Adrenal gland (tissue), 12 donors: ENCODE data around the gene CORO6. TPM values are rescaled to one million over a fixed set of nuclear protein-coding genes. Genes with fewer than 3 reads are reported as not detected.

Experiments used
- DNase-seq, 7 donors: peaks; one replicate each; pipeline ENCODE4 v3.0.0-alpha.2; 2019 to 2020
- H3K27ac ChIP-seq, 5 donors: fragments of 200-600 bp; sonication (generic) in 4 of 5; 1 replicate in 3 of 5; 2 replicates in 2 of 5; pipeline versions ENCODE4 v1.5.1 to v1.8.0; 2016 to 2020; ENCODE audit warnings: mild to moderate bottlenecking in 1 of 5
- H3K27me3 ChIP-seq: fragments of 200-600 bp; 2 replicates; pipeline ENCODE4 v1.8.0; 2021
- H3K36me3 ChIP-seq, 2 donors: fragments of 200-600 bp; replicated peaks in 1 of 2; 1 replicate in 1 of 2; 2 replicates in 1 of 2; pipeline versions ENCODE4 v1.5.1 to v1.8.0; 2018 to 2022
- H3K4me1 ChIP-seq, 2 donors: fragments of 200-600 bp; replicated peaks in 1 of 2; 1 replicate in 1 of 2; 2 replicates in 1 of 2; pipeline versions ENCODE4 v1.5.1 to v1.8.0; 2018 to 2021
- H3K4me3 ChIP-seq, 4 donors: fragments of 200-600 bp; sonication (generic) in 3 of 4; one replicate each; pipeline ENCODE4 v1.5.1; 2016 to 2018
- H3K9me3 ChIP-seq, 3 donors: fragments of 200-600 bp; sonication (generic) in 1 of 3; replicated peaks in 1 of 3; 1 replicate in 2 of 3; 2 replicates in 1 of 3; pipeline versions ENCODE4 v1.5.1 to v1.8.0; 2016 to 2021
- CTCF ChIP-seq, 6 experiments: fragments of 450-650 bp in 4 of 6; fragments of 200-600 bp in 2 of 6; sonication (generic) in 1 of 6; IDR thresholded peaks; 1 replicate in 5 of 6; 2 replicates in 1 of 6; pipeline versions ENCODE4 v1.5.1 to v1.8.0; 2016 to 2021; ENCODE audit warnings: antibody characterized with exemption in 6 of 6, mild to moderate bottlenecking in 2 of 6, moderate library complexity in 1 of 6
- POLR2A ChIP-seq, 2 donors: fragments of 450-650 bp; IDR thresholded peaks; one replicate each; pipeline ENCODE4 v1.6.1; 2017; ENCODE audit warnings: antibody characterized with exemption in 2 of 2, mild to moderate bottlenecking in 2 of 2, moderate library complexity in 1 of 2
- whole genome bisulfite sequencing, 4 donors: extraction: QIAGEN DNeasy Blood & Tissue Kit in 2 of 4; methylation state at CpG; one replicate each; pipeline versions ENCODE4 v1.1.5 to v1.1.7; 2013 to 2017; 5-methylcytosine and 5-hydroxymethylcytosine counted together
- intact Hi-C, 2 donors: fragments of 100-400 bp; cut with DNase I; formaldehyde crosslinking; loops; one replicate each; pipeline versions ENCODE4 v1.14.1 to v1.15.0; 2022 to 2023
- polyA plus RNA-seq, 3 donors: library from polyadenylated mRNA; stranded (reverse); fragments of 200-250 nt in 2 of 3; fragments of 350-450 nt in 1 of 3; fragmentation: Illumina TruSeq in 1 of 3; extraction: RNeasy Lipid Tissue Mini Kit (QIAGEN cat#74804) in 1 of 3; gene quantifications; one replicate each; pipeline ENCODE4 v1.2.3, GENCODE V29; 2013 to 2014
- total RNA-seq, 9 donors: library from RNA; depleted of rRNA in 4 of 9; stranded (reverse); fragments of >200 nt in 4 of 9; fragments of 120-200 nt in 1 of 9; fragmentation: NEBNext Ultra II Directional in 1 of 9; extraction: Animal tissue kit (Norgen Biotek cat#: 25700) in 1 of 9; gene quantifications; one replicate each; pipeline versions ENCODE4 v1.1.0 to v1.2.4, GENCODE V29; 2013 to 2023
- donor health status: healthy with polysubstance abuse.
- donor health status: Bipolar disorder and iron deficiency.
- donor health status: DM: yes; HTN: yes; CAD: no.
- donor health status: DM: no; HTN: no; CAD: no.
- donor health status: DM: no; HTN: no; CAD: no.
- donor health status: DM: yes; HTN: yes; CAD: no.

Gene CORO6
- total and polyA plus RNA-seq, 12 donors, result 0.44 to 34.0 (median 5.6) TPM

GRCh38 chr17:29642171-29642611 is 19.5 kb upstream of the CORO6 start:
- H3K27ac ChIP-seq, result peak overlapping the region in 2 of 5 donors; percentile 6 to 10
- intact Hi-C loops, result no loop called here

GRCh38 chr17:29640981-29641642 is 18.4 kb upstream of the CORO6 start:
- WGBS, 4 donors, result 76 to 85% (median 82%) methylated on average over 7 of the region's 7 CpGs
- Histone ChIP-seq H3K27me3 (no peaks in the 10 kb centered on the region), H3K36me3 (peaks cover 0 to 12% of the 10 kb centered on the region in 2 donors), H3K9me3 (no peaks in the 10 kb centered on the region), H3K27ac (peak overlapping the region in 2 of 5 donors; percentile 12 to 57), H3K4me3 (no peak overlapping the region), H3K4me1 (peaks cover 4 to 31% of the 10 kb centered on the region in 2 donors)
- DNase-seq, result no peak
- TF ChIP-seq CTCF (IDR thresholded peaks at IDR 0.05) (no peak), POLR2A (IDR thresholded peaks at IDR 0.05) (no peak)
- intact Hi-C loops, result no loop called here

More at GRCh38 chr17:29642171-29642611, 19.5 kb upstream of the CORO6 start:
- Histone ChIP-seq H3K4me1 (peaks cover 4 to 34% of the 10 kb centered on the region in 2 donors), H3K36me3 (peaks cover 0 to under 1% of the 10 kb centered on the region in 2 donors), H3K9me3 (no peaks in the 10 kb centered on the region), H3K27me3 (no peaks in the 10 kb centered on the region), H3K4me3 (no peak overlapping the region)
- DNase-seq, result no peak
- TF ChIP-seq POLR2A (IDR thresholded peaks at IDR 0.05), result no peak
- TF ChIP-seq CTCF (IDR thresholded peaks at IDR 0.05), result no peak
- 71 to 85% (median 74%) methylated on average over 2 of the region's 2 CpGs for WGBS, 4 donors

- no peak for TF ChIP-seq CTCF (IDR thresholded peaks at IDR 0.05)
- no peak for TF ChIP-seq POLR2A (IDR thresholded peaks at IDR 0.05)
- Histone ChIP-seq H3K4me1 (peaks cover 4 to 24% of the 10 kb centered on the region in 2 donors), H3K27me3 (no peaks in the 10 kb centered on the region), H3K27ac (no peak overlapping the region), H3K36me3 (peaks cover 0 to 17% of the 10 kb centered on the region in 2 donors), H3K4me3 (no peak overlapping the region), H3K9me3 (no peaks in the 10 kb centered on the region)
- WGBS, 4 donors, result 33 to 49% (median 47%) methylated on average over 2 of the region's 2 CpGs
- no peak for DNase-seq
- intact Hi-C loops, result no loop called here
Measured at GRCh38 chr17:29640413-29640812, 17.7 kb upstream of the CORO6 start.

- intact Hi-C loops, result no loop called here
Measured at GRCh38 chr17:29633886-29634285, 11.2 kb upstream of the CORO6 start.

More at GRCh38 chr17:29633886-29634285, 11.2 kb upstream of the CORO6 start:
- DNase-seq, result no peak
- TF ChIP-seq POLR2A (IDR thresholded peaks at IDR 0.05) (no peak), CTCF (IDR thresholded peaks at IDR 0.05) (no peak)
- Histone ChIP-seq H3K4me3 (no peak overlapping the region), H3K4me1 (no peaks in the 10 kb centered on the region), H3K36me3 (peaks cover 0 to 33% of the 10 kb centered on the region in 2 donors), H3K27me3 (no peaks in the 10 kb centered on the region), H3K27ac (no peak overlapping the region), H3K9me3 (no peaks in the 10 kb centered on the region)
- WGBS, 4 donors, result 95 to 98% (median 97%) methylated on average over 3 of the region's 3 CpGs
